Keratinocyte (primary cell): ENCODE measurements around the gene ARHGAP10. TPM values are rescaled to one million over a fixed set of nuclear protein-coding genes. Genes with fewer than 3 reads are reported as not detected.

Experiments
- DNase-seq: peaks from one replicate; pipeline ENCODE4 v3.0.0-alpha.2; 2011; ENCODE audit warnings: low read depth, missing footprints, low spot score
- FAIRE-seq: peaks from 2 replicates; lab custom pipeline; 2011; peaks lifted over from hg19 to GRCh38; lab: Jason Lieb, UNC
- H2AFZ ChIP-seq: 2 replicates; pipeline ENCODE4 v1.6.0; 2012; ENCODE audit warnings: low read length, control low read depth, inconsistent platforms; ENCODE audit not compliant: control insufficient read depth
- H3K27ac ChIP-seq: 2 replicates; pipeline ENCODE4 v1.5.1; 2011; ENCODE audit warnings: low read length; ENCODE audit not compliant: control insufficient read depth, insufficient read depth
- H3K27me3 ChIP-seq: 3 replicates; pipeline ENCODE4 v1.6.0; 2011; ENCODE audit warnings: low read length; ENCODE audit not compliant: control insufficient read depth, insufficient read depth; ENCODE audit errors: extremely low read depth
- H3K36me3 ChIP-seq, 2 experiments: 2 replicates in 1 of 2; 3 replicates in 1 of 2; pipeline ENCODE4 v1.5.1; 2011; ENCODE audit warnings: low read length in 2 of 2, mild to moderate bottlenecking in 1 of 2; ENCODE audit not compliant: control insufficient read depth in 2 of 2, insufficient read depth in 2 of 2; ENCODE audit errors: extremely low read depth in 1 of 2
- H3K4me1 ChIP-seq: 3 replicates; pipeline ENCODE4 v1.5.1; 2011; ENCODE audit warnings: low read length; ENCODE audit not compliant: control insufficient read depth, insufficient read depth; ENCODE audit errors: extremely low read depth
- H3K4me2 ChIP-seq: 3 replicates; pipeline ENCODE4 v1.6.0; 2011; ENCODE audit warnings: low read depth, low read length; ENCODE audit not compliant: control insufficient read depth, insufficient read depth; ENCODE audit errors: extremely low read depth
- H3K4me3 ChIP-seq, 3 experiments: fragments of 200-600 bp in 1 of 3; sonication (generic) in 1 of 3; 2 replicates in 2 of 3; 3 replicates in 1 of 3; pipeline ENCODE4 v1.5.1; 2011 to 2016; ENCODE audit warnings: low read length in 3 of 3, mild to moderate bottlenecking in 3 of 3, control low read depth in 2 of 3, inconsistent platforms in 1 of 3, low read depth in 1 of 3, mixed read lengths in 1 of 3, mixed run types in 1 of 3, moderate library complexity in 1 of 3; ENCODE audit not compliant: control insufficient read depth in 2 of 3, insufficient read depth in 2 of 3; ENCODE audit errors: extremely low read depth in 1 of 3
- H3K79me2 ChIP-seq: 2 replicates; pipeline ENCODE4 v1.6.0; 2012; ENCODE audit warnings: low read length; ENCODE audit not compliant: control insufficient read depth, insufficient read depth
- H3K9ac ChIP-seq: 3 replicates; pipeline ENCODE4 v1.6.0; 2011; ENCODE audit warnings: low read length; ENCODE audit not compliant: control insufficient read depth, insufficient read depth; ENCODE audit errors: extremely low read depth
- H3K9me1 ChIP-seq: 3 replicates; pipeline ENCODE4 v1.6.0; 2011; ENCODE audit warnings: low read length; ENCODE audit not compliant: control insufficient read depth, insufficient read depth; ENCODE audit errors: extremely low read depth
- H3K9me3 ChIP-seq: 2 replicates; pipeline ENCODE4 v1.5.1; 2012; ENCODE audit warnings: low read depth, low read length; ENCODE audit not compliant: control insufficient read depth
- H4K20me1 ChIP-seq: 3 replicates; pipeline ENCODE4 v1.6.0; 2011; ENCODE audit warnings: low read length; ENCODE audit not compliant: control insufficient read depth, insufficient read depth; ENCODE audit errors: extremely low read depth
- EZH2 ChIP-seq: IDR thresholded peaks from one replicate; pipeline ENCODE4 v1.6.1; 2012; ENCODE audit warnings: inconsistent platforms, mild to moderate bottlenecking, low read length, moderate library complexity
- dilution Hi-C: fragments of 300-500 bp; cut with MboI; formaldehyde crosslinking; loops from one replicate; pipeline ENCODE4 v1.7.0; 2020; ENCODE audit warnings: low sequenced_read_pairs; ENCODE audit not compliant: extremely low pct_ligation_motif_present
- polyA plus RNA-seq, 5 experiments: library from polyadenylated mRNA; depleted of rRNA in 3 of 5; stranded (reverse) in 3 of 5; stranded (forward) in 1 of 5; unstranded in 1 of 5; fragments of >200 nt; gene quantifications; 1 replicate in 1 of 5; 2 replicates in 3 of 5; 3 replicates in 1 of 5; pipeline versions ENCODE4 v1.2.1 to v1.2.3, GENCODE V29; 2011 to 2012; ENCODE audit warnings: missing spikeins in 2 of 5, low read depth in 1 of 5, low replicate concordance in 1 of 5
- TF ChIP-seq, protein P1 (sequence below), 3 experiments: IDR thresholded peaks in 1 of 3; conservative IDR thresholded peaks in 1 of 3; optimal IDR thresholded peaks in 1 of 3; 2 replicates in 2 of 3; 3 replicates in 1 of 3; pipeline versions ENCODE3 to v1.5.1; 2011; ENCODE audit warnings: low read length in 3 of 3, mild to moderate bottlenecking in 3 of 3, moderate library complexity in 2 of 3, control low read depth in 1 of 3, inconsistent platforms in 1 of 3; ENCODE audit not compliant: insufficient read depth in 2 of 3; ENCODE audit errors: extremely low read depth in 1 of 3

Gene ARHGAP10
- polyA plus RNA-seq, 1 donor (not counting 4 experiments of a cell fraction or from before 2014, with no cell fraction given): 18.7 TPM

- Histone ChIP-seq H3K79me2 (no peaks in the 10 kb centered on the region), H3K9me3 (no peaks in the 10 kb centered on the region), H3K4me1 (no peaks in the 10 kb centered on the region), H3K36me3 (peaks cover 0 to 2% of the 10 kb centered on the region in 2 experiments), H3K9ac (no peak overlapping the region), H3K9me1 (peaks cover 3% of the 10 kb centered on the region), H4K20me1 (no peaks in the 10 kb centered on the region), H3K27ac (no peak overlapping the region), H2AFZ (no peak overlapping the region), H3K4me3 (no peak overlapping the region), H3K27me3 (no peaks in the 10 kb centered on the region), H3K4me2 (no peak overlapping the region)
- dilution Hi-C loops: no loop called here
- no peak for FAIRE-seq
- no peak for DNase-seq
- TF ChIP-seq, protein P1, sequence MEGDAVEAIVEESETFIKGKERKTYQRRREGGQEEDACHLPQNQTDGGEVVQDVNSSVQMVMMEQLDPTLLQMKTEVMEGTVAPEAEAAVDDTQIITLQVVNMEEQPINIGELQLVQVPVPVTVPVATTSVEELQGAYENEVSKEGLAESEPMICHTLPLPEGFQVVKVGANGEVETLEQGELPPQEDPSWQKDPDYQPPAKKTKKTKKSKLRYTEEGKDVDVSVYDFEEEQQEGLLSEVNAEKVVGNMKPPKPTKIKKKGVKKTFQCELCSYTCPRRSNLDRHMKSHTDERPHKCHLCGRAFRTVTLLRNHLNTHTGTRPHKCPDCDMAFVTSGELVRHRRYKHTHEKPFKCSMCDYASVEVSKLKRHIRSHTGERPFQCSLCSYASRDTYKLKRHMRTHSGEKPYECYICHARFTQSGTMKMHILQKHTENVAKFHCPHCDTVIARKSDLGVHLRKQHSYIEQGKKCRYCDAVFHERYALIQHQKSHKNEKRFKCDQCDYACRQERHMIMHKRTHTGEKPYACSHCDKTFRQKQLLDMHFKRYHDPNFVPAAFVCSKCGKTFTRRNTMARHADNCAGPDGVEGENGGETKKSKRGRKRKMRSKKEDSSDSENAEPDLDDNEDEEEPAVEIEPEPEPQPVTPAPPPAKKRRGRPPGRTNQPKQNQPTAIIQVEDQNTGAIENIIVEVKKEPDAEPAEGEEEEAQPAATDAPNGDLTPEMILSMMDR (optimal IDR thresholded peaks at IDR 0.05 in 1 of 3, IDR thresholded peaks at IDR 0.05 in 1 of 3, conservative IDR thresholded peaks at IDR 0.05 in 1 of 3; ENCODE audit: extremely low read depth in 1 of 3, insufficient read depth in 2 of 3, low read length in 3 of 3): no peak
- TF ChIP-seq EZH2: no peak
Observed at GRCh38 chr4:148044089-148044911, 312.4 kb downstream of the ARHGAP10 start.

DNA sequence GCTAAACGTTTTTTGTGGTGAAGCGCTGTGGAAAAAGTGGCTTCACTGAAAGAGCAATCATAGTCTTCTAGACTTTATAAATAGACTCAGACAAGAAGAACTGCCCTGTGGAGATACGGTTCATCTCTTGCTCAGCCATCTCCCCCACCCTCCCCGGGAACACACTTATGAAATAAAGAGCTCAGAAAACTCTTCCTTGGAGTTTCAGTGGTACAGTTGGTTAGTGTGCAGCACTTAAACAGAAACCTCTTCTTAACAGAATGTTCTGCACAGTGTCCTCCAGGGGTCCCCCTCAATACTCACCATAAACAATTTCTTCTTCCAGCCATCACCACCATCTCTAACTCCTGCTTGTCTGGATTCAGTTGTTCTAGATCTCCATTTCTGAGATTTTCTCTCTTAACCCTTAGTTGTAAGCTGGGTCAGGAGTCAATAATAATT is 313.0 kb downstream of the ARHGAP10 start:
- peaks cover 3% of the 10 kb centered on the region for H3K9me1 ChIP-seq
- H3K9ac ChIP-seq: no peak overlapping the region
- H3K79me2 ChIP-seq: no peaks in the 10 kb centered on the region
- no peaks in the 10 kb centered on the region for H3K9me3 ChIP-seq
- FAIRE-seq: no peak
- no peaks in the 10 kb centered on the region for H4K20me1 ChIP-seq
- no peak overlapping the region for H2AFZ ChIP-seq
- H3K4me1 ChIP-seq: no peaks in the 10 kb centered on the region
- H3K27me3 ChIP-seq: no peaks in the 10 kb centered on the region
- no peak overlapping the region for H3K4me2 ChIP-seq
- H3K27ac ChIP-seq: no peak overlapping the region
- DNase-seq: no peak
- dilution Hi-C loops: no loop called here
- peaks cover 0 to 3% of the 10 kb centered on the region in 2 experiments for H3K36me3 ChIP-seq
- TF ChIP-seq, protein P1 (optimal IDR thresholded peaks at IDR 0.05 in 1 of 3, IDR thresholded peaks at IDR 0.05 in 1 of 3, conservative IDR thresholded peaks at IDR 0.05 in 1 of 3; ENCODE audit: extremely low read depth in 1 of 3, insufficient read depth in 2 of 3, low read length in 3 of 3): peak in 1 of 3 experiments; percentile 21
- TF ChIP-seq EZH2: no peak
- no peak overlapping the region for H3K4me3 ChIP-seq
